NT2/D1 (cell line): Measurements from ENCODE around the gene OSBPL9.

Experiments used
- SUZ12 ChIP-seq: IDR thresholded peaks from 2 replicates; pipeline ENCODE4 v1.6.1; 2011; ENCODE audit not compliant: insufficient read length, insufficient read depth; ENCODE audit errors: extremely low read depth
- YY1 ChIP-seq: IDR thresholded peaks from 2 replicates; pipeline ENCODE4 v1.6.1; 2011; ENCODE audit not compliant: insufficient read length, insufficient read depth
- ZNF274 ChIP-seq: IDR thresholded peaks from 2 replicates; pipeline ENCODE4 v1.6.1; 2011; ENCODE audit warnings: mild to moderate bottlenecking, low read depth, low read length

- TF ChIP-seq YY1 (no peak), ZNF274 (no peak), SUZ12 (no peak)
Observed at GRCh38 chr1:51819810-51820209, 202.9 kb downstream of the OSBPL9 start.
